WTC11 (cell line): ENCODE results near the gene IPO11. TPM values are rescaled to one million over a fixed set of nuclear protein-coding genes. Genes with fewer than 3 reads are reported as not detected.

ENCODE experiments used
- ATAC-seq: fragments of 200-7000 bp; cut with Tn5 transposase; 2 replicates; pipeline ENCODE4 v1.10.0; 2021; ENCODE audit warnings: mild to moderate bottlenecking, moderate library complexity
- CTCF ChIA-PET: fragments of 300-600 bp; sonication (Branson Sonifier 250); formaldehyde crosslinking; loops from one replicate; lab custom pipeline; 2021; ENCODE audit warnings: antibody characterized with exemption; lab: Charles Lee
- POLR2A ChIA-PET: fragments of 350-600 bp; sonication (Branson Sonifier 250); formaldehyde crosslinking; loops from one replicate; lab custom pipeline; 2021; ENCODE audit warnings: antibody characterized with exemption; lab: Charles Lee
- DNase-seq: peaks from one replicate; pipeline ENCODE4 v3.0.0; 2021; ENCODE audit warnings: low spot score
- H3K27ac Mint-ChIP-seq: 2 replicates; pipeline ENCODE4 v1.8.0; 2021; ENCODE audit warnings: mixed read lengths
- H3K27me3 Mint-ChIP-seq: 2 replicates; pipeline ENCODE4 v1.8.0; 2021; ENCODE audit warnings: low read depth, mild to moderate bottlenecking, moderate library complexity, mixed read lengths
- H3K36me3 Mint-ChIP-seq: 2 replicates; pipeline ENCODE4 v1.8.0; 2021; ENCODE audit warnings: mixed read lengths
- H3K4me1 Mint-ChIP-seq: 2 replicates; pipeline ENCODE4 v1.8.0; 2022; ENCODE audit warnings: mixed read lengths
- H3K4me3 Mint-ChIP-seq: 2 replicates; pipeline ENCODE4 v1.8.0; 2021; ENCODE audit warnings: mild to moderate bottlenecking, moderate library complexity, mixed read lengths
- H3K9me3 Mint-ChIP-seq: 2 replicates; pipeline ENCODE4 v1.8.0; 2021; ENCODE audit warnings: mixed read lengths
- CBFB ChIP-seq: sonication (generic); formaldehyde crosslinking; IDR thresholded peaks from 2 replicates; pipeline ENCODE4 v1.8.1; 2022; ENCODE audit warnings: mild to moderate bottlenecking, low read depth, missing genetic modification reagents
- CDX4 ChIP-seq: fragments of 250-450 bp; sonication (Bioruptor Pico); IDR thresholded peaks from 2 replicates; pipeline ENCODE4 v1.9.0; 2021; ENCODE audit warnings: moderate library complexity, mild to moderate bottlenecking, inconsistent platforms, borderline replicate concordance
- CREM ChIP-seq: sonication (generic); formaldehyde crosslinking; IDR thresholded peaks from 2 replicates; pipeline ENCODE4 v1.8.1; 2022; ENCODE audit warnings: mild to moderate bottlenecking, missing genetic modification reagents, moderate library complexity
- E2F1 ChIP-seq: sonication (generic); formaldehyde crosslinking; IDR thresholded peaks from 2 replicates; pipeline ENCODE4 v1.8.0; 2022; ENCODE audit warnings: mild to moderate bottlenecking, missing genetic modification reagents
- GRHL2 ChIP-seq: fragments of 250-450 bp; sonication (Bioruptor Pico); IDR thresholded peaks from 2 replicates; pipeline ENCODE4 v1.8.0; 2022; ENCODE audit warnings: mild to moderate bottlenecking, moderate library complexity; ENCODE audit not compliant: insufficient replicate concordance, severe bottlenecking
- IRF1 ChIP-seq: sonication (generic); formaldehyde crosslinking; IDR thresholded peaks from 2 replicates; pipeline ENCODE4 v1.8.0; 2023; ENCODE audit warnings: missing genetic modification reagents
- JAZF1 ChIP-seq: fragments of 250-450 bp; sonication (Bioruptor Pico); IDR thresholded peaks from 2 replicates; pipeline ENCODE4 v1.9.0; 2021; ENCODE audit warnings: moderate library complexity, mild to moderate bottlenecking, inconsistent platforms
- MYBL2 ChIP-seq: sonication (generic); formaldehyde crosslinking; IDR thresholded peaks from 2 replicates; pipeline ENCODE4 v1.8.1; 2023; ENCODE audit warnings: mild to moderate bottlenecking, moderate library complexity, missing genetic modification reagents
- NFATC4 ChIP-seq: fragments of 250-450 bp; sonication (Bioruptor Pico); IDR thresholded peaks from 2 replicates; pipeline ENCODE4 v1.9.0; 2021; ENCODE audit warnings: mild to moderate bottlenecking
- OVOL2 ChIP-seq: fragments of 250-450 bp; sonication (Bioruptor Pico); IDR thresholded peaks from 2 replicates; pipeline ENCODE4 v1.9.0; 2021; ENCODE audit warnings: mild to moderate bottlenecking, borderline replicate concordance
- RELA ChIP-seq: sonication (generic); formaldehyde crosslinking; IDR thresholded peaks from 2 replicates; pipeline ENCODE4 v1.8.1; 2022; ENCODE audit warnings: missing genetic modification reagents, mild to moderate bottlenecking, borderline replicate concordance
- RORB ChIP-seq: fragments of 250-450 bp; sonication (Bioruptor Pico); IDR thresholded peaks from 2 replicates; pipeline ENCODE4 v1.9.0; 2021; ENCODE audit warnings: mild to moderate bottlenecking
- TEAD1 ChIP-seq: sonication (generic); formaldehyde crosslinking; IDR thresholded peaks from 2 replicates; pipeline ENCODE4 v1.8.0; 2022; ENCODE audit warnings: mild to moderate bottlenecking, missing genetic modification reagents
- TP53 ChIP-seq: sonication (generic); formaldehyde crosslinking; IDR thresholded peaks from 2 replicates; pipeline ENCODE4 v1.8.1; 2023; ENCODE audit warnings: mild to moderate bottlenecking, missing genetic modification reagents
- ZBTB21 ChIP-seq: sonication (generic); formaldehyde crosslinking; IDR thresholded peaks from 2 replicates; pipeline ENCODE4 v1.8.1; 2023; ENCODE audit warnings: mild to moderate bottlenecking, missing genetic modification reagents, borderline replicate concordance
- ZNF423 ChIP-seq: fragments of 250-450 bp; sonication (Bioruptor Pico); IDR thresholded peaks from 2 replicates; pipeline ENCODE4 v2.1.2; 2022; ENCODE audit warnings: mild to moderate bottlenecking, moderate library complexity
- total RNA-seq: library from RNA; stranded (reverse); gene quantifications from 3 replicates; pipeline ENCODE4 v1.2.3, GENCODE V29; 2021
- TF ChIP-seq, protein P1 (sequence below): sonication (generic); formaldehyde crosslinking; IDR thresholded peaks from 2 replicates; pipeline ENCODE4 v1.8.0; 2022; ENCODE audit warnings: mild to moderate bottlenecking, missing genetic modification reagents
- TF ChIP-seq, protein P2 (sequence below): fragments of 250-450 bp; sonication (Bioruptor Pico); IDR thresholded peaks from 2 replicates; pipeline ENCODE4 v1.8.0; 2021; ENCODE audit warnings: mild to moderate bottlenecking
- TF ChIP-seq, protein P3 (sequence below): sonication (generic); formaldehyde crosslinking; IDR thresholded peaks from 2 replicates; pipeline ENCODE4 v1.8.1; 2022; ENCODE audit warnings: missing genetic modification reagents, borderline replicate concordance
- TF ChIP-seq, protein P4 (sequence below): sonication (generic); formaldehyde crosslinking; conservative IDR thresholded peaks from 2 replicates; pipeline ENCODE4 v1.8.1; 2022; ENCODE audit warnings: mild to moderate bottlenecking, missing genetic modification reagents

The IPO11 gene
- total RNA-seq, 1 experiment from 2014 or later: 61.9 TPM

DNA sequence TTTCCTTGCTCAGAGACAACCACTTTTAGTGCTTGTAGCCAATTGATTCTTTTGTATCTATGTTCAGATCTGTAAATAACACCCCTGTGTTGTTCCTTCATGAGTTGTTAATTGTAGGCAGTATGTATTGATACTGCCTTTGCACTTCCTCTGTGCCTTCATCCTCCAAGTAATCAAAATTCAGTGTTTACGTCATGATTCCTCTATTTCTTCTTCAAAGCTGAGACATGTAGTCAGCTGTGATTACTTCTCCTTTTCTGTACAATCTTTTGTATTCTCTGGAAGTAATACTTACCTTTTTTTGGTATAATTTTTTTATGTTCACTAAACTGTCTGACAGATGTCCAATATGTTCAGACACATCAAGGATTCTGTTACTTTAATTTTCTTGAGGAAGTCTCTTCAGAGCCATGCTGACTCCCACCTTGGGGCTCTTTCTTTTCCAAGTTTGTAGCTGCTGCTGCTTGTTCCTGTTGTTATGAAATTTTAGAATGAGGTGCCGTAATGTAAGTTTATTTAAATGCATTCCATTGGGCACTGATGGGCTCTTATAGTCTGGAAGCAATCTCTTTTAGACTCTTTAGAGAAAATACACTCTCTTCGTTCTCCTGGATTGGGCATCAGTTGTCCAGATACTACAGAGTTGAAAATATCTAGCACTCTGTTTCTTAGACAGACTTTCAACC is 135.5 kb downstream of the IPO11 start:
- DNase-seq: no peak
- Mint-ChIP-seq H3K27ac (no peak overlapping the region), H3K9me3 (no peaks in the 10 kb centered on the region), H3K36me3 (peaks cover 27% of the 10 kb centered on the region), H3K4me1 (no peaks in the 10 kb centered on the region), H3K27me3 (no peaks in the 10 kb centered on the region), H3K4me3 (no peak overlapping the region)
- CTCF ChIA-PET: no interaction called here
- no peak for ATAC-seq
- POLR2A ChIA-PET: no interaction called here
- TF ChIP-seq, protein P1, sequence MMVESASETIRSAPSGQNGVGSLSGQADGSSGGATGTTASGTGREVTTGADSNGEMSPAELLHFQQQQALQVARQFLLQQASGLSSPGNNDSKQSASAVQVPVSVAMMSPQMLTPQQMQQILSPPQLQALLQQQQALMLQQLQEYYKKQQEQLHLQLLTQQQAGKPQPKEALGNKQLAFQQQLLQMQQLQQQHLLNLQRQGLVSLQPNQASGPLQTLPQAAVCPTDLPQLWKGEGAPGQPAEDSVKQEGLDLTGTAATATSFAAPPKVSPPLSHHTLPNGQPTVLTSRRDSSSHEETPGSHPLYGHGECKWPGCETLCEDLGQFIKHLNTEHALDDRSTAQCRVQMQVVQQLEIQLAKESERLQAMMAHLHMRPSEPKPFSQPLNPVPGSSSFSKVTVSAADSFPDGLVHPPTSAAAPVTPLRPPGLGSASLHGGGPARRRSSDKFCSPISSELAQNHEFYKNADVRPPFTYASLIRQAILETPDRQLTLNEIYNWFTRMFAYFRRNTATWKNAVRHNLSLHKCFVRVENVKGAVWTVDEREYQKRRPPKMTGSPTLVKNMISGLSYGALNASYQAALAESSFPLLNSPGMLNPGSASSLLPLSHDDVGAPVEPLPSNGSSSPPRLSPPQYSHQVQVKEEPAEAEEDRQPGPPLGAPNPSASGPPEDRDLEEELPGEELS (CRISPR knock-in tag): no peak
- TF ChIP-seq GRHL2 (CRISPR knock-in tag) (no peak), OVOL2 (CRISPR knock-in tag) (no peak), RORB (no peak), CREM (CRISPR knock-in tag) (no peak), E2F1 (CRISPR knock-in tag) (no peak), JAZF1 (CRISPR knock-in tag) (no peak), CDX4 (CRISPR knock-in tag) (no peak), RELA (CRISPR knock-in tag) (no peak), IRF1 (CRISPR knock-in tag) (no peak), ZBTB21 (CRISPR knock-in tag) (no peak), ZNF423 (CRISPR knock-in tag) (no peak), NFATC4 (CRISPR knock-in tag) (no peak)
- TF ChIP-seq, protein P2, sequence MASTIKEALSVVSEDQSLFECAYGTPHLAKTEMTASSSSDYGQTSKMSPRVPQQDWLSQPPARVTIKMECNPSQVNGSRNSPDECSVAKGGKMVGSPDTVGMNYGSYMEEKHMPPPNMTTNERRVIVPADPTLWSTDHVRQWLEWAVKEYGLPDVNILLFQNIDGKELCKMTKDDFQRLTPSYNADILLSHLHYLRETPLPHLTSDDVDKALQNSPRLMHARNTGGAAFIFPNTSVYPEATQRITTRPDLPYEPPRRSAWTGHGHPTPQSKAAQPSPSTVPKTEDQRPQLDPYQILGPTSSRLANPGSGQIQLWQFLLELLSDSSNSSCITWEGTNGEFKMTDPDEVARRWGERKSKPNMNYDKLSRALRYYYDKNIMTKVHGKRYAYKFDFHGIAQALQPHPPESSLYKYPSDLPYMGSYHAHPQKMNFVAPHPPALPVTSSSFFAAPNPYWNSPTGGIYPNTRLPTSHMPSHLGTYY (CRISPR knock-in tag): no peak
- TF ChIP-seq, protein P3, sequence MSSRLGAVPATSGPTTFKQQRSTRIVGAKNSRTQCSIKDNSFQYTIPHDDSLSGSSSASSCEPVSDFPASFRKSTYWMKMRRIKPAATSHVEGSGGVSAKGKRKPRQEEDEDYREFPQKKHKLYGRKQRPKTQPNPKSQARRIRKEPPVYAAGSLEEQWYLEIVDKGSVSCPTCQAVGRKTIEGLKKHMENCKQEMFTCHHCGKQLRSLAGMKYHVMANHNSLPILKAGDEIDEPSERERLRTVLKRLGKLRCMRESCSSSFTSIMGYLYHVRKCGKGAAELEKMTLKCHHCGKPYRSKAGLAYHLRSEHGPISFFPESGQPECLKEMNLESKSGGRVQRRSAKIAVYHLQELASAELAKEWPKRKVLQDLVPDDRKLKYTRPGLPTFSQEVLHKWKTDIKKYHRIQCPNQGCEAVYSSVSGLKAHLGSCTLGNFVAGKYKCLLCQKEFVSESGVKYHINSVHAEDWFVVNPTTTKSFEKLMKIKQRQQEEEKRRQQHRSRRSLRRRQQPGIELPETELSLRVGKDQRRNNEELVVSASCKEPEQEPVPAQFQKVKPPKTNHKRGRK (CRISPR knock-in tag): no peak
- TF ChIP-seq, protein P4, sequence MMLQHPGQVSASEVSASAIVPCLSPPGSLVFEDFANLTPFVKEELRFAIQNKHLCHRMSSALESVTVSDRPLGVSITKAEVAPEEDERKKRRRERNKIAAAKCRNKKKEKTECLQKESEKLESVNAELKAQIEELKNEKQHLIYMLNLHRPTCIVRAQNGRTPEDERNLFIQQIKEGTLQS: no peak

- Mint-ChIP-seq H3K36me3 (peaks cover 12% of the 10 kb centered on the region), H3K27ac (no peak overlapping the region), H3K9me3 (no peaks in the 10 kb centered on the region), H3K27me3 (no peaks in the 10 kb centered on the region), H3K4me1 (no peaks in the 10 kb centered on the region), H3K4me3 (no peak overlapping the region)
- ATAC-seq (no peak), DNase-seq (no peak)
- ChIA-PET CTCF (no interaction called here), POLR2A (no interaction called here)
- TF ChIP-seq MYBL2: no peak
- no peak for TF ChIP-seq TP53 (CRISPR knock-in tag)
- no peak for TF ChIP-seq TEAD1
- TF ChIP-seq CBFB (CRISPR knock-in tag): no peak
- no peak for TF ChIP-seq E2F1 (CRISPR knock-in tag)
These were observed 137.5 kb downstream of the IPO11 start for GRCh38 chr5:62550103-62550502.
